ENCODE data around the gene DNAH3. TPM values are rescaled to one million over a fixed set of nuclear protein-coding genes. Genes with fewer than 3 reads are reported as not detected.
"Not testable (repeated sequence)": the region's sequence is repeated elsewhere in the genome, so short reads cannot be mapped to it uniquely, and the experiment has no call there.

DNAH3 gene
- total RNA-seq, 1 donor from 2014 or later: 3.1 TPM

GRCh38 chr16:20940871-20941635, 209.6 kb downstream of the DNAH3 start:
- no peak for DNase-seq (ENCODE audit: low spot score)

GRCh38 chr16:20939611-20940010, 211.0 kb downstream of the DNAH3 start:
- no peak for DNase-seq (ENCODE audit: low spot score)

- DNase-seq (ENCODE audit: low spot score): no peak
Measured at GRCh38 chr16:20938426-20938825, 212.2 kb downstream of the DNAH3 start.

GRCh38 chr16:20937736-20938135, 212.9 kb downstream of the DNAH3 start:
- DNase-seq (ENCODE audit: low spot score): no peak

- no peak for DNase-seq (ENCODE audit: low spot score)
Measured at GRCh38 chr16:20933589-20933988, 217.1 kb downstream of the DNAH3 start.

GRCh38 chr16:20931066-20931600, 219.5 kb downstream of the DNAH3 start:
- no peak for DNase-seq (ENCODE audit: low spot score)

- DNase-seq (ENCODE audit: low spot score): no peak
Measured at GRCh38 chr16:20930365-20930690, 220.3 kb downstream of the DNAH3 start.

GRCh38 chr16:20929676-20930364, 220.8 kb downstream of the DNAH3 start:
- DNase-seq (ENCODE audit: low spot score): not testable (repeated sequence)

- no peak for DNase-seq (ENCODE audit: low spot score)
Measured at GRCh38 chr16:20928774-20929411, 221.8 kb downstream of the DNAH3 start.

GRCh38 chr16:20925751-20926150, 224.9 kb downstream of the DNAH3 start:
- DNase-seq (ENCODE audit: low spot score): no peak

- DNase-seq (ENCODE audit: low spot score): no peak
Measured at GRCh38 chr16:20923876-20924275, 226.8 kb downstream of the DNAH3 start.

- no peak for DNase-seq (ENCODE audit: low spot score)
Measured at GRCh38 chr16:20920799-20921198, 229.8 kb downstream of the DNAH3 start.

- DNase-seq (ENCODE audit: low spot score): no peak
Measured at GRCh38 chr16:20920091-20920490, 230.6 kb downstream of the DNAH3 start.

GRCh38 chr16:20918486-20919239, 232.0 kb downstream of the DNAH3 start:
- DNase-seq (ENCODE audit: low spot score): peak; percentile 49

- DNase-seq (ENCODE audit: low spot score): no peak
Measured at GRCh38 chr16:20916942-20917341, 233.7 kb downstream of the DNAH3 start.

GRCh38 chr16:20916289-20916688, 234.4 kb downstream of the DNAH3 start:
- no peak for DNase-seq (ENCODE audit: low spot score)

GRCh38 chr16:20911361-20911760, 239.3 kb downstream of the DNAH3 start:
- DNase-seq (ENCODE audit: low spot score): no peak

GRCh38 chr16:20910781-20911321, 239.8 kb downstream of the DNAH3 start:
- no peak for DNase-seq (ENCODE audit: low spot score)

- no peak for DNase-seq (ENCODE audit: low spot score)
Measured at GRCh38 chr16:20906341-20907255, 244.0 kb downstream of the DNAH3 start.

- no peak for DNase-seq (ENCODE audit: low spot score)
Measured at GRCh38 chr16:20905576-20905975, 245.1 kb downstream of the DNAH3 start.
